RCC 7860 (cell line): ENCODE measurements around the gene DPY19L2.
"Not testable (repeated sequence)": the region's sequence is repeated elsewhere in the genome, so short reads cannot be mapped to it uniquely, and the experiment has no call there.

Experiments
- DNase-seq: peaks from one replicate; pipeline ENCODE4 v3.0.0-alpha.2; 2015; ENCODE audit warnings: low spot score
- FAIRE-seq: peaks from 2 replicates; lab custom pipeline; 2012; peaks lifted over from hg19 to GRCh38; lab: Jason Lieb, UNC

Gene DPY19L2

GRCh38 chr12:63545298-63545916, 122.9 kb downstream of the DPY19L2 start:
- not testable (repeated sequence) for DNase-seq, FAIRE-seq

- FAIRE-seq, DNase-seq: not testable (repeated sequence)
Observed at GRCh38 chr12:63538656-63539055, 129.6 kb downstream of the DPY19L2 start.

- not testable (repeated sequence) for FAIRE-seq, DNase-seq
Observed at GRCh38 chr12:63537838-63538237, 130.5 kb downstream of the DPY19L2 start.

GRCh38 chr12:63529641-63530040, 138.7 kb downstream of the DPY19L2 start:
- not testable (repeated sequence) for DNase-seq, FAIRE-seq

GRCh38 chr12:63525831-63526230, 142.5 kb downstream of the DPY19L2 start:
- FAIRE-seq: no peak
- no peak for DNase-seq

- DNase-seq (no peak), FAIRE-seq (no peak)
Observed at GRCh38 chr12:63521706-63522105, 146.6 kb downstream of the DPY19L2 start.
